ENCODE results near the gene TMEFF2.
"Not testable (repeated sequence)": the region's sequence is repeated elsewhere in the genome, so short reads cannot be mapped to it uniquely, and the experiment has no call there.

TMEFF2 gene

GRCh38 chr2:192137451-192137850 lies 57.3 kb downstream of the TMEFF2 start:
- H3K4me3 ChIP-seq (ENCODE audit: low read depth, low read length): no peak overlapping the region
- no peak for DNase-seq (ENCODE audit: low read depth)
- TF ChIP-seq CTCF (IDR thresholded peaks at IDR 0.05; ENCODE audit: control insufficient read depth, extremely low read depth, insufficient read depth): no peak

GRCh38 chr2:192132604-192133003 lies 62.1 kb downstream of the TMEFF2 start:
- H3K4me3 ChIP-seq (ENCODE audit: low read depth, low read length); DNase-seq (ENCODE audit: low read depth): not testable (repeated sequence)

GRCh38 chr2:192130312-192130711 lies 64.4 kb downstream of the TMEFF2 start:
- H3K4me3 ChIP-seq (ENCODE audit: low read depth, low read length); DNase-seq (ENCODE audit: low read depth): not testable (repeated sequence)

- no peak overlapping the region for H3K4me3 ChIP-seq (ENCODE audit: low read depth, low read length)
- DNase-seq (ENCODE audit: low read depth): no peak
- TF ChIP-seq CTCF (IDR thresholded peaks at IDR 0.05; ENCODE audit: control insufficient read depth, extremely low read depth, insufficient read depth): no peak
These were observed 66.1 kb downstream of the TMEFF2 start for GRCh38 chr2:192128655-192129054.

DNA sequence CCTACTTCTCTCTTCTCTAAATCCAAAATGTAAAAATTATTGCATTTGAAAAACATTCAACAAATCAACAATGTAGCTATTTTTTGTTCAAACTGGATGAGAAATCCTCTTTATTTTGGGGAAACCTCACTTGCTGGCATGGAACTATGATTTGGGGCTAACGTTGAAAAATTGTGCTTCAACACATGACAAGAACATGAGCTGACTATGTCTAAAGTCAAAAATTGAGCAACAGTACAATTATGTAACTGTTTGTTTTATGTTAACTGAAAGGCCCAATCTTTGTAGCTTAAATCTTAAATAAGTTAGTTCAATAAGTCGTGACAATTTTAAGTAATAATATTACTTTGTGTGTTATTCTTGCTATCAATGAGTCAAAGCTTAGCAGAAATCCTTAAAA lies 67.3 kb downstream of the TMEFF2 start:
- TF ChIP-seq CTCF (IDR thresholded peaks at IDR 0.05; ENCODE audit: control insufficient read depth, extremely low read depth, insufficient read depth): no peak
- no peak for DNase-seq (ENCODE audit: low read depth)
- no peak overlapping the region for H3K4me3 ChIP-seq (ENCODE audit: low read depth, low read length)

DNA sequence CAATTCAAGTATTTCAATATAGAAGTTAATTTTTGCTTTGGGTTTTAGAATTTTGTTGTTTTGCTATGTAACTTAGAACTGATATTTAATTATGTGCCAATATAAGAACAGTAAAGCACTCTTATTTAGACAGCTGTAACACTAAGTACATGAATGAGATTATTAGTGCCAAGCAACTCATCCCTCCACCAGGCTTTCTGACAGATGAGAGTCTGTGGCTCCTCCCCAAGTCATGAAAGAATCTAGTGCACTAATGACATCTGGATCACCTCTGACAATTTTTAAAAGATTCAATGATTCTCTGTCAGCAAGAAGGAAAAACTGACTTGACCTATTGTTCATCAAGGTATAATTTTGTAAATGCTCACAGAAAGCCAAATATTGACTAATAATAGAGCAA lies 67.8 kb downstream of the TMEFF2 start:
- no peak for TF ChIP-seq CTCF (IDR thresholded peaks at IDR 0.05; ENCODE audit: control insufficient read depth, extremely low read depth, insufficient read depth)
- DNase-seq (ENCODE audit: low read depth): peak; percentile 28

GRCh38 chr2:192126426-192126825 lies 68.3 kb downstream of the TMEFF2 start:
- no peak for DNase-seq (ENCODE audit: low read depth)
- TF ChIP-seq CTCF (IDR thresholded peaks at IDR 0.05; ENCODE audit: control insufficient read depth, extremely low read depth, insufficient read depth): no peak
- H3K4me3 ChIP-seq (ENCODE audit: low read depth, low read length): no peak overlapping the region

More for the DNA sequence above, 67.8 kb downstream of the TMEFF2 start:
- H3K4me3 ChIP-seq (ENCODE audit: low read depth, low read length): no peak overlapping the region

GRCh38 chr2:192124571-192124970 lies 70.2 kb downstream of the TMEFF2 start:
- no peak for TF ChIP-seq CTCF (IDR thresholded peaks at IDR 0.05; ENCODE audit: control insufficient read depth, extremely low read depth, insufficient read depth)
- no peak overlapping the region for H3K4me3 ChIP-seq (ENCODE audit: low read depth, low read length)
- DNase-seq (ENCODE audit: low read depth): peak; percentile 53
